Measurements from ENCODE around the gene TPSD1. TPM values are rescaled to one million over a fixed set of nuclear protein-coding genes. Genes with fewer than 3 reads are reported as not detected.
"Not testable (repeated sequence)": the region's sequence is repeated elsewhere in the genome, so short reads cannot be mapped to it uniquely, and the experiment has no call there.

Gene TPSD1
- total and polyA plus RNA-seq, 2 experiments from 2014 or later = not detected

- Histone ChIP-seq H3K4me1 (ENCODE audit: insufficient read depth) (no peaks in the 10 kb centered on the region), H3K4me2 (ENCODE audit: unreplicated experiment) (no peak overlapping the region), H4K20me1 (ENCODE audit: insufficient read depth) (no peaks in the 10 kb centered on the region), H3K9me2 (ENCODE audit: insufficient read depth) (no peaks in the 10 kb centered on the region), H3K27ac (no peak overlapping the region), H2AFZ (no peak overlapping the region), H3K9me3 (ENCODE audit: low read depth) (no peaks in the 10 kb centered on the region), H3K9ac (no peak overlapping the region), H3F3A (ENCODE audit: insufficient read depth) (no peaks in the 10 kb centered on the region), H3K27me3 (replicated peaks; ENCODE audit: insufficient read depth) (peaks cover 35% of the 10 kb centered on the region), H3K4me3 (no peak overlapping the region), H3K36me3 (ENCODE audit: low read depth) (no peaks in the 10 kb centered on the region), H3K79me2 (ENCODE audit: insufficient read depth) (no peaks in the 10 kb centered on the region)
- no peak for DNase-seq
- in situ Hi-C loops (cut with MboI) = no loop called here
- 61 to 62% methylated on average over 11 of the region's 11 CpGs for WGBS, 2 experiments (ENCODE audit: low coverage in 1 of 2, low lambda C conversion rate in 2 of 2, missing lambda C conversion rate in 2 of 2)
- TF ChIP-seq EZH2phosphoT487 (IDR thresholded peaks at IDR 0.05; ENCODE audit: insufficient read depth, low read depth) = no peak
- no peak for TF ChIP-seq EZH2 (IDR thresholded peaks at IDR 0.05; ENCODE audit: insufficient read depth, poor library complexity, severe bottlenecking)
Observed at GRCh38 chr16:1293921-1294656, 38.2 kb downstream of the TPSD1 start.

GRCh38 chr16:1295465-1295864 lies 39.6 kb downstream of the TPSD1 start:
- Histone ChIP-seq H3K4me1 (ENCODE audit: insufficient read depth) (no peaks in the 10 kb centered on the region), H3K4me2 (ENCODE audit: unreplicated experiment) (no peak overlapping the region), H4K20me1 (ENCODE audit: insufficient read depth) (no peaks in the 10 kb centered on the region), H3K9me2 (ENCODE audit: insufficient read depth) (no peaks in the 10 kb centered on the region), H3K4me3 (no peak overlapping the region), H3K27me3 (replicated peaks; ENCODE audit: insufficient read depth) (peaks cover 30% of the 10 kb centered on the region), H3K9ac (no peak overlapping the region), H3K36me3 (ENCODE audit: low read depth) (no peaks in the 10 kb centered on the region), H3K79me2 (ENCODE audit: insufficient read depth) (no peaks in the 10 kb centered on the region), H2AFZ (no peak overlapping the region), H3F3A (ENCODE audit: insufficient read depth) (no peaks in the 10 kb centered on the region), H3K9me3 (ENCODE audit: low read depth) (no peaks in the 10 kb centered on the region), H3K27ac (no peak overlapping the region)
- in situ Hi-C loops (cut with MboI) = no loop called here
- TF ChIP-seq EZH2phosphoT487 (IDR thresholded peaks at IDR 0.05; ENCODE audit: insufficient read depth, low read depth) (no peak), EZH2 (IDR thresholded peaks at IDR 0.05; ENCODE audit: insufficient read depth, poor library complexity, severe bottlenecking) (no peak)
- WGBS, 2 experiments (ENCODE audit: low coverage in 1 of 2, low lambda C conversion rate in 2 of 2, missing lambda C conversion rate in 2 of 2) = 19 to 20% methylated on average over 5 of the region's 5 CpGs
- no peak for DNase-seq

- WGBS, 2 experiments (ENCODE audit: low coverage in 1 of 2, low lambda C conversion rate in 2 of 2, missing lambda C conversion rate in 2 of 2) = 73 to 75% methylated on average over 8 of the region's 8 CpGs
- H3K4me3 ChIP-seq; H3F3A ChIP-seq (ENCODE audit: insufficient read depth); H3K4me1 ChIP-seq (ENCODE audit: insufficient read depth); H3K9me2 ChIP-seq (ENCODE audit: insufficient read depth); H3K9me3 ChIP-seq (ENCODE audit: low read depth); H3K27ac ChIP-seq; H3K79me2 ChIP-seq (ENCODE audit: insufficient read depth); in situ Hi-C loops (cut with MboI); H3K4me2 ChIP-seq (ENCODE audit: unreplicated experiment); DNase-seq; H3K36me3 ChIP-seq (ENCODE audit: low read depth); H4K20me1 ChIP-seq (ENCODE audit: insufficient read depth); H2AFZ ChIP-seq: not testable (repeated sequence)
- H3K27me3 ChIP-seq (replicated peaks; ENCODE audit: insufficient read depth) = peaks cover 19% of the 10 kb centered on the region
- 0 out of 2 replicates have a peak overlapping the region, but pooled peaks have one; percentile 34 for H3K9ac ChIP-seq
Observed at GRCh38 chr16:1296688-1297017, 40.8 kb downstream of the TPSD1 start.

GRCh38 chr16:1297018-1297696 lies 41.3 kb downstream of the TPSD1 start:
- peaks cover 19% of the 10 kb centered on the region for H3K27me3 ChIP-seq (replicated peaks; ENCODE audit: insufficient read depth)
- H3K27ac ChIP-seq = no peak overlapping the region
- H3K4me1 ChIP-seq (ENCODE audit: insufficient read depth) = no peaks in the 10 kb centered on the region
- H3K36me3 ChIP-seq (ENCODE audit: low read depth) = no peaks in the 10 kb centered on the region
- TF ChIP-seq EZH2 (IDR thresholded peaks at IDR 0.05; ENCODE audit: insufficient read depth, poor library complexity, severe bottlenecking) (no peak), EZH2phosphoT487 (IDR thresholded peaks at IDR 0.05; ENCODE audit: insufficient read depth, low read depth) (no peak)
- no peaks in the 10 kb centered on the region for H3F3A ChIP-seq (ENCODE audit: insufficient read depth)
- peak; percentile 84 for DNase-seq
- H2AFZ ChIP-seq = no peak overlapping the region
- no peaks in the 10 kb centered on the region for H4K20me1 ChIP-seq (ENCODE audit: insufficient read depth)
- no peak overlapping the region for H3K4me2 ChIP-seq (ENCODE audit: unreplicated experiment)
- in situ Hi-C loops (cut with MboI) = no loop called here
- WGBS, 2 experiments (ENCODE audit: low coverage in 1 of 2, low lambda C conversion rate in 2 of 2, missing lambda C conversion rate in 2 of 2) = 38 to 40% methylated on average over 6 of the region's 6 CpGs
- H3K79me2 ChIP-seq (ENCODE audit: insufficient read depth) = no peaks in the 10 kb centered on the region
- peak overlapping the region; percentile 34; the same call in 1 of the 2 replicates for H3K9ac ChIP-seq
- H3K9me2 ChIP-seq (ENCODE audit: insufficient read depth) = no peaks in the 10 kb centered on the region
- no peak overlapping the region for H3K4me3 ChIP-seq
- H3K9me3 ChIP-seq (ENCODE audit: low read depth) = no peaks in the 10 kb centered on the region
